GM21515 (cell line): ENCODE results near the gene PRKAG3.
"Not testable (repeated sequence)": the region's sequence is repeated elsewhere in the genome, so short reads cannot be mapped to it uniquely, and the experiment has no call there.

ENCODE experiments used
- ATAC-seq: cut with Tn5 transposase; IDR thresholded peaks from one replicate; pipeline ENCODE4 v1.9.1; 2021; ENCODE audit not compliant: unreplicated experiment

PRKAG3 gene

DNA sequence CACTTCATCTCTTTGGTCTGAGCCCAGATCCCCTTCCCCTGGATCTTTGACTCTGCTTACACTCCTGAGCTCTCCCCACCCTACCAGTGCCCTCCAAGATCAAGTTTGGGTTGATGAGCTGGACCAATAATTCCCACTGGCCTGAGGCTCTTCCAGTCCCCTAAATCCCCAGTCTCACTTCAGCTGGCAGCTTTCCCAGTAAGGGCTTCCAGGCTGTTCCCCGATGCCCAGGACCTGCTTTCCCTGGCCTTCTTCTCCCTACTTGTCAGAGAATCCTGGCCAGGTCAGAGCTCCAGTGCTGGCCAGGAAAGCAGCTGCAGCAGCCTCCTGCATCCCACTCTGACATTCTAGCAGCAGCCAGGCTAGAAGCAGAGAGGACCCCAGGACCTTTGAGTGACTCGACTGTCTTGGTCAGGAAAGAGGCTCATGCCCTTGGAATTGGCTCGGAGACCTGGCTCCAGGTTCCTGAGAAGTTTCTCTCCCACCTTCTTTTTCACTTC lies 31.5 kb upstream of the PRKAG3 start:
- ATAC-seq, result no peak

DNA sequence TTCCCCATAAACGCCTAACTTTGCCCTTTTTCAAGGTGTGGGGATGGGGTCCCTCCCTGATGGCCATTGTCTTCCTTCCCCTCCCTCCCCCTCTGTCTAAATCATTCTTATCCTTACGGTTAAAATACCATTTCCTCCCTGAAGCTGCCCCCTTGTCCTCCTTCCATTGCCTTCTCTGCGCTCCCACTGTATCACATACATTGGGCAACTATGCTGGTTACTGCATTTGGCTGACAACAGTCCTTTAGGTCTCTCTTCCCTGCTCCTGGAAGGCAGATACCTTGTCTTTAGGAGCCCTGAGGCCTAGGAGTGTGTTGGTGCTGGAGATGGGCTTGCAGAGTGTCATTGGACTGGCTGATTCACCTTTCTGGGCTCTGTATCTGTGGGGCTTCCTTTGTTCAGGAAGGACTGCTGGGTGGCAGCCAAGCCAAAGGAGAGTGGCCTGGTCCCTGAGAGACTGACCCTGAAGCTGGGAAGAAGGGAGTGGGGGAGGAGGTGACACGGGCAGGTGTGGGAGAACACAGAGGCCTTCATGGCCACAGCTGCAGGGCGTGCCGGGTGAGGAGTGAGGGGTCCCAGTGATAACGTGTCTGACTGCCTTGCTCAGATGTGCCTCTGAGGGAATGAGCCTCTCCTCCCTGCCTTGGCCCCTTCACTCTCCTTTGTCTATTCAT lies 30.2 kb upstream of the PRKAG3 start:
- ATAC-seq, result no peak

GRCh38 chr2:218860950-218861381 lies 29.4 kb upstream of the PRKAG3 start:
- ATAC-seq, result no peak

DNA sequence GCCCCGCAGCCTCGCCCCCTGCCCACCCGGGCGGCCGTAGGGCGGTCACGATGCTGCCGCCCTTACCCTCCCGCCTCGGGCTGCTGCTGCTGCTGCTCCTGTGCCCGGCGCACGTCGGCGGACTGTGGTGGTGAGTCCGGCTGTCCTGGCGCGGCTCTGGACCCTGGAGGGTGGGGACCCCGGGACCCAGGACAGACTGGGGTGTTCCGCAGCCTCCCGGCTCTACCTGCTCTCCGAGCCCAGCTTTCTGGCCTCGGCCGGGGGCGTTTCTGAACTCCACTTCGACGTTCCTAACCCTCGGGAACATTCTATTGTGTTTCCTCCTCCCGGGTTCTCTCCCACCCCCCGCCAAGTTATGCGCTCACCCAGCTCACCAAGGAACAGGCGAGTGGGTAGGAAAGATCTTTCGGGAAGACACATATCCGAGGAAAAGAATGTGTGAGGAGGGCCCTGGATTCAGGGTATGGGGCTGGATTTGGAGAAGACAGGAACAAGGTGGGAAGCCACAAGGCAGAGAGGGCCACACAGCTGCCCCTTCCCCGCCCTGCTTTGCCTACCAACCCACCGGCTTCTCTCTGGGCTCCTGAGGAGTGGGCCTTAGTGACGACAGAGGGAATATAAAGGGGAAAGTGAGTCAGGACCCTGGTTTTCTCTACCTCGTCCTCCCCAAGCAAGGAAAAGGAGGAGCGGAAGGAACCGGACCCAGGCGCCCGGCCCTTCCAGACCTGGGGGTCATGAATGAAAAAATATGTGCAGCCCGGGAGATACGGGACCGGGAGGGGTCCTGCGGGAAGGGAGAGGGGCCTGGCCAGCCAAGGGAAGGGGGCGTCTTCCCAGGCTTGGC lies 28.6 kb upstream of the PRKAG3 start:
- no peak for ATAC-seq

DNA sequence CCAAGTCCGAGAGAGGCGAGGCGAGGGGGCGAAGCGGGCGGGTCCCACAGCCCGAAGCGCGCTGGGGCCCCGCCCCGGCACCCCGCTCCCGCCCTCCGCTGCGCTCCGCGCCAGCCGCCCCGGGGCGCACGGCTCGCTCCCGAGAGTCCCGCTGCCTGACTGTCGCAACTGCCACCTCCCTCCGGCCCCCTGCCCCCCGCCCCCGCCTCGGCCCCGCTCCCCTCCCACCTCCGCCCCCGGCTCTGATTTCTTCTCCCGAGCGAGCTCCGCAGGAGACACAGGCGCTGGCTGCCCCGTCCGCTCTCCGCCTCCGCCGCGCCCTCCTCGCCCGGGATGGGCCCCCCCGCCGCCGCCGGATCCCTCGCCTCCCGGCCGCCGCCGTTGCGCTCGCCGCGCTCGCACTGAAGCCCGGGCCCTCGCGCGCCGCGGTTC lies 28.0 kb upstream of the PRKAG3 start, which contains the start of gene WNT6:
TSS of gene WNT6 (plus strand) at position 250 of the 432 bp plus-strand sequence. CDS start 233 bp downstream, outside the sequence.
- no peak for ATAC-seq

- no peak for ATAC-seq
Measured at GRCh38 chr2:218858671-218859555, 27.3 kb upstream of the PRKAG3 start.

GRCh38 chr2:218858138-218858445 lies 26.5 kb upstream of the PRKAG3 start:
- no peak for ATAC-seq

DNA sequence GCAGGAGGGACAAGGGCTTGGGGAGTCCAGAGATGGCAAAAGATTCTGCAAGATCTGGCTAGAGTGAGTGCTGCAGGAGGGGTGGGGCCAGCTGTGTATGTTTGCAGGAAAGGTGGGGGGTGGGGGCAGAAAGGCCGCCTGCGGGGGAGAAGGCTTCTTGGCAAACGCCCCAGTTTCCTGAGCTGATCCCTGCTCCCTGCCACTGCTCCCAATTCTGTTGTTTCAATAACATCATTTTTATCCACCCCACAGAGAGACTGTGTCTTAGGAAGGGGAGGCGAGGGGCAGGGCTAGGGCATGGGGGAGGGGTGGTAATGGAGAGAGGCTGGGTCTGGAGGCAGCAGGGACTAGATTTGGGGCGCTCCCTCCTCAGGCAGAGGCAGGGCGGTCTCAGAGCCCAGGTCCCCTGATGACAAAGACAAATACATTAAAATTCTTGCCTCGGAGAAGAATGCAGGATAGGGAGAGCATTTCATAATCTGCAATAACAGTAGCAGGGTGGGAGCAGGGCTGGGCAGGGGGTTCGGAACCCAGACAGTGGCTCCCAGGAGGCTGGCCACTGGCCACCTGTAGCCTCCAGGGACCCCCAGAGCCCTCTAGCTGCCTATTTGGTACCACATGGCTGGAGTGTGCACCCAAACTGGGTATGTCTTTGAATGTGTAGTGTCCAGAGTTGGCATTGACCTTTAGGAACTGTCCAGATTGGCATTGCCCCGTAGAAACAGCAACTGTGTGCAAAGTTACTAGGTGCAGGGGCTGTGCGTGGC lies 26.0 kb upstream of the PRKAG3 start:
- ATAC-seq, result no peak

DNA sequence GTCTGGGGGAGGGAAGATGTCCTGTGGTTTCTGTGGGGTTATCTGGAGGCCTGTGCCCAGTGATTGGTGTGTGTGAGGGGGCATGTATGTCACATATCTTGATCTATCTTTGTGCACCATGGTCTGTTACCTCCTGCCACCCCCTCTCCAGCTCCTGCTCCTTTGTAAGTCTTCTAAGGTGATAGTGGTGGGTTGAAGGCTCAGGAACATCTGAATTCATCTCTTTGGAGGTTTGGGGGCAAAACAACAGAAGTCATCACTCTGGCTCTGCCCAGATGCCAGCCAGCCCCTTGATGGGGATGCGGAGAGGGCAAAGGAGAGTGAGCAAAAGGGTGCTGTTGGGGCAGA lies 25.3 kb upstream of the PRKAG3 start:
- no peak for ATAC-seq

GRCh38 chr2:218856167-218856895 lies 24.7 kb upstream of the PRKAG3 start:
- ATAC-seq, result no peak

- no peak for ATAC-seq
Measured at GRCh38 chr2:218855305-218856166, 23.9 kb upstream of the PRKAG3 start.

DNA sequence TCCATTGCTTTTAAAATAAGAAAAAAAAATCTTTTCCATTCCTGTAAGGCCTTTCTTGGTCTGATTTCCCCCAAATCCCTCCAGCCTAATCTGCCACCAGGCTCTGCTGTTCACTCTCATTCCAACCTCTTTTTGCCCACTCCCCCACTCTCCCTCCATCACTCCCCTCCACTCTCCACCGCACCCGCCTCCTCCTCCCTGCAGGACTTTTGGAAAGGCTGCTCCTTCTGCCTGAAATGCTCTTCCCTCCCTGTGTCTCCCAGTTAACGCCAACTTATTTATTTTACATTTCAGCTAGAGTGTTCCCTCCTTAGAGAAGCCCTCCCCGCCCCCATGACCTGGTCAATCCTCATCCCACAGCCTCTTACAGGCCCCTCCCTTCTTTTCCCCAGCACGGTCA lies 23.3 kb upstream of the PRKAG3 start:
- ATAC-seq, result no peak

- no peak for ATAC-seq
Measured at GRCh38 chr2:218853766-218854165, 22.2 kb upstream of the PRKAG3 start.

- no peak for ATAC-seq
Measured at GRCh38 chr2:218852911-218853667, 21.5 kb upstream of the PRKAG3 start.

GRCh38 chr2:218851286-218851685 lies 19.7 kb upstream of the PRKAG3 start:
- no peak for ATAC-seq

DNA sequence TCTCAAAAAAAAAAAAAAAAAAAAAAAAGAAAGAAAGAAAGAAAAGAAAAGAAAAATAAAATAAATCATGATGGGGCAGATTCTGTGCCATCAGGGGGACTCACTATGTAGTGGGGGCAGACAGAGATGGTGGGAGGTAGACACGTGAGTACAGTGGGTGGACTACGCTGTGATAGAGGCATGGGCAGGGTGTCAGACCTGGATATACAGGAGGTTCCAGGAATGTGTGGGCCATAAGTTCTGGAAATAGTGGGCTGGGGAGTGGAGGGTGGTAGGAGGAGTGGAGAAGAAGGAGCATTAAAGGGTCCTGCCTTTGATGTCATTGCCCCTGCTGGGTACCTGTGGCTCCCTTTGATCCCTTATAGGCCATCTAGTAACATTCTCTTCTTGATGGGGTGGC lies 19.2 kb upstream of the PRKAG3 start:
- ATAC-seq, result no peak

DNA sequence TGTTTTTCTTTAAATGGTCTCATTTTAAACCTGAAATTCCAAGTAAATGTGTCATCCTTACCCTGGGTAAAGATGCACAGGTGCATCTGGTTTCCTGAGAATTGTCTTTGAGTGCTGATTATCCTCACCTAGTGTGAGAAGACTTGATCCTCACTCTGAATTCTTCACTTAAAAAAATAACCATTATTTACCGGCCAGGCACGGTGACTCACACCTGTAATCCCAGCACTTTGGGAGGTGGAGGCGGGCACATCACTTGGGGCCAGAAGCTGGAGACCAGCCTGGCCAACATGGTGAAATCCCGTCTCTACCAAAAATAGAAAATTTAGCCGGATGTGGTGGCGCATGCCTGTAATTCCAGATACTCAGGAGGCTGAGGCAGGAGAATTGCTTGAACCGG lies 18.1 kb upstream of the PRKAG3 start:
- ATAC-seq, result no peak

- not testable (repeated sequence) for ATAC-seq
Measured at GRCh38 chr2:218846963-218847362, 15.4 kb upstream of the PRKAG3 start.
